ENCODE results near the gene G3BP2.

G3BP2 gene

DNA sequence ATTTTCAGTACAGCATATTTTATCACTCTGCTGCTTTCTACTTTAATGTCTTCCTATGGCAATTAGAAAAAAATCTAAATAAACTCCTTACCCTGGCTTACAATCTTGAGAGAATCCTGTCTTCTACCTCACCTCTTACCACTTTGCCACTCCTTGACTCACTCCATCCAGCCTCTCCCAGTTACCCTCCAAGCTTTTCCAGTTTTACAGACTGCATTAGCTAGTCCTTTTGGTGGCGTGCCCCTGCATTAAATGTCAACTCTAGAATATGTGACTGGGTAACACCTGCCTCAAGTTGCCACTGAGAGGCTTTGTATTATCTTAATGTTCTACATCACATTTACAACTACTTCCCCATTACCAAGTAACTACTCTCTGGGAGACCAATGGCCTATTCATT lies 35.4 kb downstream of the G3BP2 start:
- Histone ChIP-seq H3K27me3 (ENCODE audit: insufficient read depth, low read length) (no peaks in the 10 kb centered on the region), H3K4me1 (ENCODE audit: insufficient read depth, low read length) (no peaks in the 10 kb centered on the region), H3K27ac (ENCODE audit: low read depth, low read length) (no peak overlapping the region), H3K9me3 (ENCODE audit: insufficient read depth, low read depth, low read length) (no peaks in the 10 kb centered on the region), H3K4me3 (ENCODE audit: low read length) (no peak overlapping the region), H3K9ac (ENCODE audit: low read depth, low read length) (no peak overlapping the region), H3K36me3 (ENCODE audit: insufficient read depth, low read length) (peaks cover 14% of the 10 kb centered on the region)
- 94% methylated on average over 1 of the region's 1 CpG for WGBS

DNA sequence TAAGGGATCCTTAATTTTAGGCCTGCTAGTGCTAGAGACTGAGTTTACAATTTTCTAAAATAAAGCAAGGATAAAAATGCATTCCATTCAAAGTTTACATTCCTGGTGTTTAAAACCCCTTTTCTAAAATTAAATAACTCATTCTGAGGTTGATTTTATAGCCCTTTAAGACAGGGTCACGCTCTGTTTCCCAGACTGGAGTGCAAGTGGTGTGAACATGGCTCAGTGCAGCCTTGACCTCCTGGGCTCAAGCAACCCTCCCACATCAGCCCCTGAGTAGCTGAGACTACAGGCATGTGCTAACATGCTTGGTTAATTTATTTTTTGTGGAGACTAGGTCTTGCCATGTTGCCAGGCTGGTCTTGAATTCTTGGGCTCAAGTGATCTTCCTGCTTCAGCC lies 36.0 kb downstream of the G3BP2 start:
- no peak overlapping the region for H3K27ac ChIP-seq (ENCODE audit: low read depth, low read length)
- 95% methylated on average over 1 of the region's 1 CpG for WGBS
- H3K9ac ChIP-seq (ENCODE audit: low read depth, low read length), result no peak overlapping the region
- no peaks in the 10 kb centered on the region for H3K27me3 ChIP-seq (ENCODE audit: insufficient read depth, low read length)
- peaks cover 7% of the 10 kb centered on the region for H3K36me3 ChIP-seq (ENCODE audit: insufficient read depth, low read length)
- H3K4me3 ChIP-seq (ENCODE audit: low read length), result no peak overlapping the region
- no peaks in the 10 kb centered on the region for H3K9me3 ChIP-seq (ENCODE audit: insufficient read depth, low read depth, low read length)
- no peaks in the 10 kb centered on the region for H3K4me1 ChIP-seq (ENCODE audit: insufficient read depth, low read length)

DNA sequence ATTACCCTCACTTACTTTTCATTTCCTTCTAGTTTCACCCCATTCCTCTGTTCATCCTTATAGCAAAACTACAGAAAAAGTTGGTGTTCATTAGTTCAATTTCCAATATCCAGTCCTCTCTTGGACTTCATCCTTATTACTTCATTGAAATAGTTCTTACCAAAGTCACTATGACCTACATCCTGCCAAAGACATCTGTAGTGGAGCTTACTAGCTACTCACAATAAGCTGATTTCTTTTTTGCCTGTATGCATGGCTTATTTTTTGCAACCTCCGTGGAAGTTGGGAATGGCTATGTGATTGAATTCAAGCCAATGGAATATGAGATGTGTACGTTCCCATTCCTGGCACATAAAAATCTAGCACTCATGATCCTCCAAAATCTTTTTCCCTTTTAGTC lies 38.3 kb downstream of the G3BP2 start:
- Histone ChIP-seq H3K9me3 (ENCODE audit: insufficient read depth, low read depth, low read length) (no peaks in the 10 kb centered on the region), H3K4me3 (ENCODE audit: low read length) (no peak overlapping the region), H3K4me1 (ENCODE audit: insufficient read depth, low read length) (no peaks in the 10 kb centered on the region), H3K27ac (ENCODE audit: low read depth, low read length) (no peak overlapping the region), H3K36me3 (ENCODE audit: insufficient read depth, low read length) (no peaks in the 10 kb centered on the region), H3K27me3 (ENCODE audit: insufficient read depth, low read length) (peaks cover 3% of the 10 kb centered on the region; the same call in 1 of the 2 replicates), H3K9ac (ENCODE audit: low read depth, low read length) (no peak overlapping the region)
- WGBS, result 79% methylated on average over 2 of the region's 2 CpGs

DNA sequence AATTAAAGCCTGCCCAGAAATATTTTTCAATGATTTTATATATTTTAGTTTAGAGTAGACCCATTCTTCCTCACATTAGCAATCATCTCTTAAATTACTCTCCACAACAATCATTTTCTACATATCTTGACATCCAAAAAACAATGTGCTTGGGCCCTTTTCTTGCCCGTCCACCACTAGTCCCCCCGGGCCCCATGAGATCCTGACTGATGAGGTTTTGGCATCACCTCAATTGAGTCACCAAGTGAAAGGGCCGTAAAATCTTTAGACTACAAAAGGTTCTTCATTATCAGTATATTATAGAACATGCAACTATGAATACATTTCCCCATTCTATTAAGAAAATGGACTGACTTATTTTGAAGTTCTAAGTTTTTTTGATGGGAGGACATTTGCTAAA lies 38.9 kb downstream of the G3BP2 start:
- 94% methylated on average over 3 of the region's 3 CpGs for WGBS
- no peaks in the 10 kb centered on the region for H3K36me3 ChIP-seq (ENCODE audit: insufficient read depth, low read length)
- peaks cover 4% of the 10 kb centered on the region; the same call in 1 of the 2 replicates for H3K27me3 ChIP-seq (ENCODE audit: insufficient read depth, low read length)
- H3K9ac ChIP-seq (ENCODE audit: low read depth, low read length), result no peak overlapping the region
- no peak overlapping the region for H3K4me3 ChIP-seq (ENCODE audit: low read length)
- H3K9me3 ChIP-seq (ENCODE audit: insufficient read depth, low read depth, low read length), result no peaks in the 10 kb centered on the region
- H3K27ac ChIP-seq (ENCODE audit: low read depth, low read length), result no peak overlapping the region
- no peaks in the 10 kb centered on the region for H3K4me1 ChIP-seq (ENCODE audit: insufficient read depth, low read length)

DNA sequence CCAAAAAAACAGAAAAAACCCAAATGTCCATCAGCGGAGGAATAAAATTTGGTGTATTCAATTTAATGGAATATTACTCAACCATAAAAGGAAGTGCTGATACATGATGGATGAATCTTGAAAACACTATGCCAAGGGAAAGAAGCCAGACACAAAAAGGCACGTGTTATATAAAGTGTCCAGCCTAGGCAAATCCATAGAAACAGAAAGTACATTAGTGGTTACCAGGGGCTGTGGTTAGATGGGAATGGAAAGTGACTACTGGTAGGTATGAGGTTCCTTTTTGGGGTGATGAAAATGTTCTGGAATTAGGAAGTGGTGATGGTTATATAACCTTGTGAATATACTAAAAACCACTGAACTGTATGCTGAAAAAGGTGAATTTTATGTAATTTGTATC lies 39.4 kb downstream of the G3BP2 start:
- no peak overlapping the region for H3K9ac ChIP-seq (ENCODE audit: low read depth, low read length)
- WGBS, result 80% methylated on average over 1 of the region's 2 CpGs
- H3K4me3 ChIP-seq (ENCODE audit: low read length), result no peak overlapping the region
- no peak overlapping the region for H3K27ac ChIP-seq (ENCODE audit: low read depth, low read length)
- no peaks in the 10 kb centered on the region for H3K4me1 ChIP-seq (ENCODE audit: insufficient read depth, low read length)
- H3K9me3 ChIP-seq (ENCODE audit: insufficient read depth, low read depth, low read length), result no peaks in the 10 kb centered on the region
- H3K36me3 ChIP-seq (ENCODE audit: insufficient read depth, low read length), result no peaks in the 10 kb centered on the region
- peaks cover 6% of the 10 kb centered on the region; the same call in 1 of the 2 replicates for H3K27me3 ChIP-seq (ENCODE audit: insufficient read depth, low read length)

DNA sequence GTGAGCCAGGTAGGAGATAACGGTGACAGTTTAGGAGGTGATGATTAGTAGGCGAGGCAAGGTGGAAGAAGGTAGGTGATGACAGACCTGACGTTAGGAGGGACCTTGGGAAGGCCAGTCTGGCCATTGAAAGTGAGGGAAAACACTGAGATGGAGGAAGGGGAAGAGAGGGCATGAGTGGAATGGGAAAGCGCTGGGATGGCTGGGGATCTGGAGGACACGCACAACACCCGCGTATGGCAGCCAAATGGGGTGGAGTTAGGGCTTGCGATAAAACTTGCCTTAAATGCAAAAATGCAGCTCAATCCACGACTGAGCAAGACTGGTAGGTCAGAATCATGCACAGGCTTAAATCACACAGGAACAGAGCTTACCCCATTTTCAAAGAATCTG lies 42.3 kb downstream of the G3BP2 start:
- no peak overlapping the region for H3K27ac ChIP-seq (ENCODE audit: low read depth, low read length)
- H3K36me3 ChIP-seq (ENCODE audit: insufficient read depth, low read length), result no peaks in the 10 kb centered on the region
- H3K4me1 ChIP-seq (ENCODE audit: insufficient read depth, low read length), result no peaks in the 10 kb centered on the region
- no peak overlapping the region for H3K9ac ChIP-seq (ENCODE audit: low read depth, low read length)
- H3K9me3 ChIP-seq (ENCODE audit: insufficient read depth, low read depth, low read length), result no peaks in the 10 kb centered on the region
- peak overlapping the region; percentile 78 for H3K4me3 ChIP-seq (ENCODE audit: low read length)
- peaks cover 6% of the 10 kb centered on the region; the same call in 1 of the 2 replicates for H3K27me3 ChIP-seq (ENCODE audit: insufficient read depth, low read length)
- 30% methylated on average over 9 of the region's 9 CpGs for WGBS

DNA sequence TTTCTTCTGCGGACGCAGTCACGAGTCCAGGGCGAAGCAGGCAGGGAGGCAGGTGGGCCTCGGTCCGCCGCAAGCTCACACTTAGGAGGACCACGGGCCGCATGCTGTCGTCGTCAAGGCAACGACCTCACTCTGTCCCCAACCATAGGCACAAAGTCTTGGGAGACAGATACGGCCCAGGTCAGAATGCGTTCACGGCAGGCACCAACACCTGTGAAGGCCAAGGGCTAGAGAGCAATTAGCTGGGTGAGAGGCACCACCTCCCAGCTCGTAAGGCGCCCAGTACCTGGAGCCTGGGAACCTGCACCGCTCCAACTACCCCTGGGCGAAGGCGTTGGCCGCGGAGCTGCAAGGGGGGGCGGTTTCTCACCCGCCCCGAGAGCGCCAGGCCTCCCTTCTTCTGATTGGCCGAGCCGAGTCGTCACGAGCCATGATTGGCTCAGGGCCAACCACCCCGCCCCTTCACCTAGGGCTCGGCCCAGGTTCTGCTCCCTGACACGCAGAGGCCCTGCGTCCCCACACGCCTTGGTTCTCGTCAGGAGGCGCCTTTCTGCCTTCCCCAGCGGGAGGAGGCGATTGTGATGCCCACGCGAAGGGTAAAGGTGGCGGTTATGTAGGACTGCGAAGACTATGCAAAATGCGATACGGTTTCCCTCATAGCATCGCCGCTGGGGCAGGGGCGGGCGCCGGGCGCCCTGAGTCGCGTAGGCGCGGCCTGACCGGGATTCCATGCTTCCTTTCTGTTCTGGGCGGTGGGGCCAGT lies 42.9 kb downstream of the G3BP2 start, which contains the start of gene CDKL2:
Gene CDKL2, minus strand, starts transcription at position 355 of the 763 bp plus-strand sequence. CDS start 4,540 bp downstream, outside the sequence.
- Histone ChIP-seq H3K36me3 (ENCODE audit: insufficient read depth, low read length) (no peaks in the 10 kb centered on the region), H3K9me3 (ENCODE audit: insufficient read depth, low read depth, low read length) (no peaks in the 10 kb centered on the region), H3K27me3 (ENCODE audit: insufficient read depth, low read length) (peaks cover 6% of the 10 kb centered on the region; the same call in 1 of the 2 replicates), H3K27ac (ENCODE audit: low read depth, low read length) (no peak within 1 kb of the TSS), H3K4me3 (ENCODE audit: low read length) (peak within 1 kb of the TSS; percentile 78), H3K9ac (ENCODE audit: low read depth, low read length) (peak within 1 kb of the TSS; percentile 42), H3K4me1 (ENCODE audit: insufficient read depth, low read length) (no peaks in the 10 kb centered on the region)
- WGBS, result under 1% methylated on average over 57 of the region's 57 CpGs

DNA sequence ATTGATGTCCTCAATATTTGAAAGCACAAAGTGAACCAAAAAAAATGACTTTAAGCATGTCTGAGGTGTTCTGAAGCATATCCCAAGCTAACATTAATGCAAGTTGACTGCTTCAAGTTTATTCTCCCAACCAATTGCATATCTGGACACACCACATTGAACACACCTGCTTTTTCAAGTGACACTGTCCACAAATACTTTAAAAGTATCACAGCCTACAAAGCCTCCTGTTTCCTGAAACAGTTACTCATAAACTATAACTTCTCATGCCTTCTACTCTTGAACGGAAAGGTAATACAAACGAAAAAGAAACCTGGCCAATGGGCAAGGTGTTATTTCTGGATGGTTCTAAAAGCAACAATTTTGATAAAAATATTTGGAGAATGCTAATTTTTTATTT lies 44.0 kb downstream of the G3BP2 start:
- Histone ChIP-seq H3K27me3 (ENCODE audit: insufficient read depth, low read length) (peaks cover 6% of the 10 kb centered on the region; the same call in 1 of the 2 replicates), H3K9ac (ENCODE audit: low read depth, low read length) (no peak overlapping the region), H3K4me1 (ENCODE audit: insufficient read depth, low read length) (no peaks in the 10 kb centered on the region), H3K9me3 (ENCODE audit: insufficient read depth, low read depth, low read length) (no peaks in the 10 kb centered on the region), H3K36me3 (ENCODE audit: insufficient read depth, low read length) (no peaks in the 10 kb centered on the region), H3K27ac (ENCODE audit: low read depth, low read length) (no peak overlapping the region), H3K4me3 (ENCODE audit: low read length) (no peak overlapping the region)
- 91% methylated on average over 2 of the region's 2 CpGs for WGBS

DNA sequence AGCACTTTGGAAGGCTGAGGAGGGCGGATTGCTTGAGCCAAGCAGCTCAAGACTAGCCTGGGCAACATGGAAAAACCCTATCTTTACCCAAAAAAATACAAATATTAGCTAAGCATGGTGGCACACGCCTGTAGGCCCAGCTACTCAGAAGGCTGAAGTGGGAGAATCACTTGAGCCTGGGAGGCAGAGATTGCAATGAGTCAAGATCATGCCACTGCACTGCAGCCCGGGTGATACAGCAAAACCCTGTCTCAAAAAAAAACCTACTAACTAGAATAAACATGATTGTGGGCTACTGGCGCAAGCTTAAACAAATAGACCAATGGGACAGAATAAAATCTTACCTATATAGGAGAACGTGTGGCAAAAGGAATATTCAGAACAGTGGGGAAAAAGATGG lies 50.2 kb downstream of the G3BP2 start:
- Histone ChIP-seq H3K36me3 (ENCODE audit: insufficient read depth, low read length) (no peaks in the 10 kb centered on the region), H3K9ac (ENCODE audit: low read depth, low read length) (no peak overlapping the region), H3K4me1 (ENCODE audit: insufficient read depth, low read length) (no peaks in the 10 kb centered on the region), H3K9me3 (ENCODE audit: insufficient read depth, low read depth, low read length) (no peaks in the 10 kb centered on the region), H3K4me3 (ENCODE audit: low read length) (no peak overlapping the region), H3K27ac (ENCODE audit: low read depth, low read length) (no peak overlapping the region), H3K27me3 (ENCODE audit: insufficient read depth, low read length) (no peaks in the 10 kb centered on the region)
- WGBS, result 93% methylated on average over 5 of the region's 5 CpGs

DNA sequence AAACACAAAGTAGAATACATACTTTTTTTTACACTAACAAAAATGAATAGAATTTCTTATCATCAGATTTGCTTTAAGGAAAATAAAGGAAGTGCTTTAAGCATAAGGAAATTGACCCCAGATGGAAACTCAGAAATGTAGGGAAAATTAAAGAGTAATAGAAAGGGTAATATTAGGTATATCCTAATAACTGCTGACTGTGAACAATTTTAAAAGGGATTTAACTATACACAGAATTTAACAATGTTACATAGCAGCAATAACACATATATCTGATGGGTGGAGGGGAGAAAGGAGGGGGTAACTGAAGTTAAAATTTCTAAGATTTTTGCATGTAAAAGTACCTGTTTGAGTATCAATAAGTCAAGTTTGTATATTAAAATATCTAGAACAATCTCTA lies 51.5 kb downstream of the G3BP2 start:
- no peaks in the 10 kb centered on the region for H3K36me3 ChIP-seq (ENCODE audit: insufficient read depth, low read length)
- H3K4me1 ChIP-seq (ENCODE audit: insufficient read depth, low read length), result no peaks in the 10 kb centered on the region
- no peaks in the 10 kb centered on the region for H3K9me3 ChIP-seq (ENCODE audit: insufficient read depth, low read depth, low read length)
- no peak overlapping the region for H3K27ac ChIP-seq (ENCODE audit: low read depth, low read length)
- no peak overlapping the region for H3K9ac ChIP-seq (ENCODE audit: low read depth, low read length)
- no peaks in the 10 kb centered on the region for H3K27me3 ChIP-seq (ENCODE audit: insufficient read depth, low read length)
- no peak overlapping the region for H3K4me3 ChIP-seq (ENCODE audit: low read length)

DNA sequence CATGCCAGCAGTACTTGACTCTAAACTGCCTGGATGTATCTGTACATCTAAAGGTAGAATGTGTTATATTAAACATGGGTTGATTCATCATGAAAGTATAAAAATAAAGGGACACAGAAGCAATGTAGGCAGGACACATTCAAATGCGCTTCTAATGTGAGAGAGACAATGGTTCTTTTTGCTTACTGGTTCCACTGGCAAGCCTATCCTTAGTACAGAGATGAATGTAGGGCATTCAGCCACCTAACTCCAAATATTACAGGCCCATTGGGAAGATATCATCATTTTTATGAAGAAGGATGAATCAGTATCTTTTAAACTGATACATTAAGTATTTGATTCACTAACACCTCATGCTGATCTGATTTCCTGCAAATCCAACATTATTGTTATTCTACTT lies 60.9 kb downstream of the G3BP2 start:
- Histone ChIP-seq H3K27me3 (ENCODE audit: insufficient read depth, low read length) (no peaks in the 10 kb centered on the region), H3K4me3 (ENCODE audit: low read length) (no peak overlapping the region), H3K36me3 (ENCODE audit: insufficient read depth, low read length) (no peaks in the 10 kb centered on the region), H3K9me3 (ENCODE audit: insufficient read depth, low read depth, low read length) (no peaks in the 10 kb centered on the region), H3K4me1 (ENCODE audit: insufficient read depth, low read length) (no peaks in the 10 kb centered on the region), H3K27ac (ENCODE audit: low read depth, low read length) (no peak overlapping the region), H3K9ac (ENCODE audit: low read depth, low read length) (no peak overlapping the region)
- whole genome bisulfite sequencing, result 97% methylated on average over 1 of the region's 1 CpG

DNA sequence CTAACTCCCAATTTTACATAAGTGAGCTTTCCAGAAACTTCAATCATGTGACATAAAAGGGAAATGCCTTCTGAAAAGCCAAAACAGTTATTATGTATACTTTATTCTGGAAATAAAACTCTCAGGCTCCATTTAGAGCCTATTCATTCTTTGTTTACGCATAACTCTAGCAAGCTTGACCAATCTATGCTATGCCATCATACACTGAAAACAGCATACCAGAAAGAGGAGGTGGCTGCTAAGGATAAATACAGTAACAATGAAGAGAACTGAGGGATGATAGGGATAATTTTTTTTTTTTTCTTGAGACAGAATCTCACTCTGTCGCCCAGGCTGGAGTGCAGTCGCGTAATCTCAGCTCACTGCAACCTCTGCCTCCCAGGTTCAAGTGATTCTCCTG lies 67.3 kb downstream of the G3BP2 start:
- no peaks in the 10 kb centered on the region for H3K36me3 ChIP-seq (ENCODE audit: insufficient read depth, low read length)
- no peaks in the 10 kb centered on the region for H3K4me1 ChIP-seq (ENCODE audit: insufficient read depth, low read length)
- no peak overlapping the region for H3K9ac ChIP-seq (ENCODE audit: low read depth, low read length)
- H3K9me3 ChIP-seq (ENCODE audit: insufficient read depth, low read depth, low read length), result no peaks in the 10 kb centered on the region
- H3K27me3 ChIP-seq (ENCODE audit: insufficient read depth, low read length), result no peaks in the 10 kb centered on the region
- H3K27ac ChIP-seq (ENCODE audit: low read depth, low read length), result no peak overlapping the region
- H3K4me3 ChIP-seq (ENCODE audit: low read length), result no peak overlapping the region
- WGBS, result 84% methylated on average over 4 of the region's 4 CpGs
